Islet of Langerhans (tissue), 1 donor: ENCODE measurements around the gene ARFGEF3.

Source experiments
- FAIRE-seq: peaks from one replicate; lab custom pipeline; 2011; peaks lifted over from hg19 to GRCh38; lab: Jason Lieb, UNC

Gene ARFGEF3

GRCh38 chr6:138370631-138371451, 209.1 kb downstream of the ARFGEF3 start:
- no peak for FAIRE-seq

- no peak for FAIRE-seq
These were observed 209.6 kb downstream of the ARFGEF3 start for GRCh38 chr6:138371452-138371711.

- FAIRE-seq: no peak
These were observed 210.0 kb downstream of the ARFGEF3 start for GRCh38 chr6:138371720-138372119.

GRCh38 chr6:138372711-138373463, 211.1 kb downstream of the ARFGEF3 start:
- FAIRE-seq: no peak

- no peak for FAIRE-seq
These were observed 212.5 kb downstream of the ARFGEF3 start for GRCh38 chr6:138374230-138374629.

GRCh38 chr6:138374815-138375214, 213.1 kb downstream of the ARFGEF3 start:
- FAIRE-seq: no peak

- no peak for FAIRE-seq
These were observed 215.3 kb downstream of the ARFGEF3 start for GRCh38 chr6:138377042-138377441.

GRCh38 chr6:138377844-138378243, 216.1 kb downstream of the ARFGEF3 start, which contains the start of gene SMIM28:
Gene SMIM28 (plus strand): TSS chr6:138377905. CDS start chr6:138378073, 168 bp downstream.
- no peak for FAIRE-seq

GRCh38 chr6:138378463-138378862, 216.7 kb downstream of the ARFGEF3 start:
- FAIRE-seq: no peak

- no peak for FAIRE-seq
These were observed 220.9 kb downstream of the ARFGEF3 start for GRCh38 chr6:138382498-138383265.

- no peak for FAIRE-seq
These were observed 222.0 kb downstream of the ARFGEF3 start for GRCh38 chr6:138383776-138384175.

GRCh38 chr6:138386897-138387296, 225.2 kb downstream of the ARFGEF3 start:
- no peak for FAIRE-seq

- no peak for FAIRE-seq
These were observed 226.0 kb downstream of the ARFGEF3 start for GRCh38 chr6:138387577-138388368.

GRCh38 chr6:138389551-138389950, 227.8 kb downstream of the ARFGEF3 start:
- FAIRE-seq: no peak
